Measurements from ENCODE around the gene PFN3.

DNA sequence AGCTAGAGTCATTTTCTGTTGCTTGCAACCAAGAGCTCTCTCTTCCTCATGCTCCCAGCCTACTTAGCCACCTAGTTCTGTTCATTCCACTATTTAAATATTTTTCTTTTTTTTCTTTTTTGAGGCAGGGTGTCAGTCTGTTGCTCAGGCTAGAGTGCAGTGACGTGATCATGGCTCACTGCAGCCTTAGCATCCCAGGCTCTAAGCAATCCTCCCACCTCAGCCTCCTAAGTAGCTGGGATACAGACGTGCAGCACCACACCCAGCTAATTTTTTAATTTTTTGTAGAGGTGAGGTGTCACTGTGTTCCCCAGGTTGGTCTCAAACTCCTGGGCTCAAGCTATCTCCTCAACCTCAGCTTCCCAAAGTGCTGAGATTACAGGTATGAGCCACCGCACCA is 14.0 kb upstream of the PFN3 start:
- TF ChIP-seq, protein P1, sequence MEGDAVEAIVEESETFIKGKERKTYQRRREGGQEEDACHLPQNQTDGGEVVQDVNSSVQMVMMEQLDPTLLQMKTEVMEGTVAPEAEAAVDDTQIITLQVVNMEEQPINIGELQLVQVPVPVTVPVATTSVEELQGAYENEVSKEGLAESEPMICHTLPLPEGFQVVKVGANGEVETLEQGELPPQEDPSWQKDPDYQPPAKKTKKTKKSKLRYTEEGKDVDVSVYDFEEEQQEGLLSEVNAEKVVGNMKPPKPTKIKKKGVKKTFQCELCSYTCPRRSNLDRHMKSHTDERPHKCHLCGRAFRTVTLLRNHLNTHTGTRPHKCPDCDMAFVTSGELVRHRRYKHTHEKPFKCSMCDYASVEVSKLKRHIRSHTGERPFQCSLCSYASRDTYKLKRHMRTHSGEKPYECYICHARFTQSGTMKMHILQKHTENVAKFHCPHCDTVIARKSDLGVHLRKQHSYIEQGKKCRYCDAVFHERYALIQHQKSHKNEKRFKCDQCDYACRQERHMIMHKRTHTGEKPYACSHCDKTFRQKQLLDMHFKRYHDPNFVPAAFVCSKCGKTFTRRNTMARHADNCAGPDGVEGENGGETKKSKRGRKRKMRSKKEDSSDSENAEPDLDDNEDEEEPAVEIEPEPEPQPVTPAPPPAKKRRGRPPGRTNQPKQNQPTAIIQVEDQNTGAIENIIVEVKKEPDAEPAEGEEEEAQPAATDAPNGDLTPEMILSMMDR (conservative IDR thresholded peaks at IDR 0.05): no peak
- no peak for TF ChIP-seq EZH2 (IDR thresholded peaks at IDR 0.05; ENCODE audit: low read depth)
